HepG2 (cell line): ENCODE results near the gene IGF2BP1. TPM values are rescaled to one million over a fixed set of nuclear protein-coding genes. Genes with fewer than 3 reads are reported as not detected.
A peak's percentile ranks its signal among the peaks of the same experiment; 100 is the strongest.

ENCODE experiments used
- AKAP8 ChIP-seq: sonication (generic); formaldehyde crosslinking; IDR thresholded peaks from 2 replicates; pipeline ENCODE4 v1.5.1; 2020; ENCODE audit warnings: mild to moderate bottlenecking, missing genetic modification reagents
- ARID4A ChIP-seq: sonication (generic); formaldehyde crosslinking; IDR thresholded peaks from 2 replicates; pipeline ENCODE4 v1.5.0; 2020; ENCODE audit warnings: mild to moderate bottlenecking, missing genetic modification reagents, borderline replicate concordance
- HCFC1 ChIP-seq: fragments of 150-350 bp; IDR thresholded peaks from 2 replicates; pipeline ENCODE4 v1.6.1; 2014; ENCODE audit warnings: low read depth, low read length
- NFAT5 ChIP-seq: sonication (generic); formaldehyde crosslinking; IDR thresholded peaks from 2 replicates; pipeline ENCODE4 v1.4.0; 2020; ENCODE audit warnings: missing genetic modification reagents
- TP53 ChIP-seq: sonication (generic); formaldehyde crosslinking; conservative IDR thresholded peaks from 2 replicates; pipeline ENCODE4 v1.4.0; 2020; ENCODE audit warnings: missing genetic modification reagents
- YEATS2 ChIP-seq: sonication (generic); formaldehyde crosslinking; IDR thresholded peaks from 2 replicates; pipeline ENCODE4 v1.4.0; 2020; ENCODE audit warnings: missing genetic modification reagents, borderline replicate concordance
- ZNF557 ChIP-seq: sonication (generic); formaldehyde crosslinking; IDR thresholded peaks from 2 replicates; pipeline ENCODE4 v1.4.0; 2020; ENCODE audit warnings: missing genetic modification reagents
- polyA plus RNA-seq, 8 experiments: library from polyadenylated mRNA; depleted of rRNA in 3 of 8; stranded (reverse) in 7 of 8; unstranded in 1 of 8; fragments of >200 nt; fragmentation: Illumina TruSeq in 4 of 8; extraction: Trizol in 4 of 8; gene quantifications; 2 replicates each; pipeline versions ENCODE4 v1.2.1 to v1.2.3, GENCODE V29; 2011 to 2016; ENCODE audit warnings: low read depth in 4 of 8, missing spikeins in 1 of 8, mixed read lengths in 1 of 8; ENCODE audit not compliant: insufficient read depth in 1 of 8
- total RNA-seq, 5 experiments: library from RNA; depleted of rRNA; stranded (reverse); fragments of >200 nt; fragmentation: Illumina TruSeq; extraction: Trizol; gene quantifications; 2 replicates each; pipeline ENCODE4 v1.2.3, GENCODE V29; 2016; ENCODE audit warnings: low read depth in 1 of 5

IGF2BP1 gene
- total and polyA plus RNA-seq, 2 of the 13 experiments (the other 11 are each of a cell fraction or from before 2014, with no cell fraction given): 29.7 to 75.1 TPM

DNA sequence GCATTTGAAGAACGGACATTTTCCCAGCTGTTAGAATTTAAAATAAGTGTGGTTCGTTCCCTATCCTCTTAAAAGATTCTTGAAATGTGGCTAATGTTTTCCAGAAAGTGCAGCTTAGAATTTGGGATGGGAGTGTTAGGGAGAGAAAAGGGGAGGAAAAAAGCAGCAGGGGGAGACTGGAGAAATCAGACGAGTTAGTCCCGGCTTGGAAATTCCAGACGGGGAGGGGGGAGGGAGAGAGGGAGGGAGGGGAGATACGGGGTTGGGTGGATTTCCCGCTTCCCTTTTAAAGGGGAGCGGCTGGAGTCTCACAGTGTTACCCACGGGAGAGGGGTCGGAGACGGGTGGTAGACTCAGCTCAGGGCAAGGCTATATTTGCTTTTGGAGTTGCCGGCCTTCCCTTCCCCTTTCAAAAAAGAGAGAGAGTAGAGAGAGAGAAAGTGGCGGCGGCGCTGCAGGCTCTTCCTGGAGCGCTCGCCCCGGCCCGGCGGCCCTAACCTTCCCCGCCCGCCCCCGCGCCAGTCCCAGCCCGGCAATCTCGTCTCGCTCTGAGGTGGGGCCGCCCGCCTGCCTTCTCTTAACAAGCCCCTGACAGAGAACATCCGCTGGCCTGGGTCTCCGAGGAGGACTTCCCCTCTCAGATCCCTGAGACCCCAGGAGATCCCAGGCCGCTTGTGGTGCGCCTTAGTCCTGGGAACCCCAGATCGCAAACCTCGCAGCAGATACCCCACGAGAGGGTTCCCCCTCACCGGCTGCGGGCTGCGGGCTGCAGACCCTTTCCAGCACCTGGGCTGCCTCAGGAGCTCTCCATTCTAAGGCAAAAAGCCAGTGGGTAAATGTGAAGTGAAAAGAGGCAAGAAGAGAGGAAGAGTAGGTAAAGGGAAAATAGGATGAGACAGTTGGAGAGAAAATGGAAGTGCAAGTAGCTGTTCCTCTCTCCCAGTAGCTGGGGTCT is 6.6 kb downstream of the IGF2BP1 start (continued):
- TF ChIP-seq TP53: no peak
- no peak for TF ChIP-seq YEATS2 (CRISPR knock-in tag)
- TF ChIP-seq ARID4A (CRISPR knock-in tag): peak; percentile 54; the same call in 1 of the 2 replicates
- no peak for TF ChIP-seq NFAT5
- no peak for TF ChIP-seq ZNF557 (CRISPR knock-in tag)
- TF ChIP-seq AKAP8 (CRISPR knock-in tag): no peak
- no peak for TF ChIP-seq HCFC1
